Kidney glomerular epithelial cell (primary cell): Measurements from ENCODE around the gene EDRF1.

Source experiments
- DNase-seq: peaks from one replicate; lab custom pipeline; 2025; lab: John Stamatoyannopoulos, UW

Gene EDRF1

GRCh38 chr10:125762692-125763648, 43.5 kb downstream of the EDRF1 start:
- no peak for DNase-seq

GRCh38 chr10:125765835-125766234, 46.3 kb downstream of the EDRF1 start:
- no peak for DNase-seq

GRCh38 chr10:125766511-125766910, 47.0 kb downstream of the EDRF1 start:
- no peak for DNase-seq

- no peak for DNase-seq
These were observed 48.8 kb downstream of the EDRF1 start for GRCh38 chr10:125768219-125768855.

- DNase-seq, result no peak
These were observed 49.7 kb downstream of the EDRF1 start for GRCh38 chr10:125769175-125769574.

- no peak for DNase-seq
These were observed 51.3 kb downstream of the EDRF1 start for GRCh38 chr10:125770844-125771243.

GRCh38 chr10:125772112-125772863, 52.8 kb downstream of the EDRF1 start:
- no peak for DNase-seq

- no peak for DNase-seq
These were observed 53.3 kb downstream of the EDRF1 start for GRCh38 chr10:125772864-125773180.

- DNase-seq, result no peak
These were observed 54.4 kb downstream of the EDRF1 start for GRCh38 chr10:125773687-125774543.

GRCh38 chr10:125774581-125775191, 55.2 kb downstream of the EDRF1 start:
- no peak for DNase-seq

GRCh38 chr10:125775491-125776106, 56.1 kb downstream of the EDRF1 start, which contains the start of gene MMP21:
Gene MMP21, minus strand, starts transcription at chr10:125775821. Its CDS starts 0 bp downstream, at chr10:125775821.
- no peak for DNase-seq

- DNase-seq, result no peak
These were observed 58.3 kb downstream of the EDRF1 start for GRCh38 chr10:125777806-125778205.

GRCh38 chr10:125778556-125778955, 59.0 kb downstream of the EDRF1 start:
- DNase-seq, result no peak

- no peak for DNase-seq
These were observed 60.2 kb downstream of the EDRF1 start for GRCh38 chr10:125779403-125780327.

GRCh38 chr10:125781374-125781773, 61.9 kb downstream of the EDRF1 start:
- DNase-seq, result no peak

GRCh38 chr10:125782054-125782453, 62.5 kb downstream of the EDRF1 start:
- DNase-seq, result no peak

- no peak for DNase-seq
These were observed 63.1 kb downstream of the EDRF1 start for GRCh38 chr10:125782616-125783015.

- no peak for DNase-seq
These were observed 63.9 kb downstream of the EDRF1 start for GRCh38 chr10:125783408-125783807.

GRCh38 chr10:125783957-125784356, 64.4 kb downstream of the EDRF1 start:
- no peak for DNase-seq

GRCh38 chr10:125785791-125786190, 66.3 kb downstream of the EDRF1 start:
- DNase-seq, result no peak
